ENCODE data around the gene TAF6L. TPM values are rescaled to one million over a fixed set of nuclear protein-coding genes. Genes with fewer than 3 reads are reported as not detected.

The TAF6L gene
- total and polyA plus RNA-seq, 12 donors = 10.8 to 98.1 (median 26.0) TPM

DNA sequence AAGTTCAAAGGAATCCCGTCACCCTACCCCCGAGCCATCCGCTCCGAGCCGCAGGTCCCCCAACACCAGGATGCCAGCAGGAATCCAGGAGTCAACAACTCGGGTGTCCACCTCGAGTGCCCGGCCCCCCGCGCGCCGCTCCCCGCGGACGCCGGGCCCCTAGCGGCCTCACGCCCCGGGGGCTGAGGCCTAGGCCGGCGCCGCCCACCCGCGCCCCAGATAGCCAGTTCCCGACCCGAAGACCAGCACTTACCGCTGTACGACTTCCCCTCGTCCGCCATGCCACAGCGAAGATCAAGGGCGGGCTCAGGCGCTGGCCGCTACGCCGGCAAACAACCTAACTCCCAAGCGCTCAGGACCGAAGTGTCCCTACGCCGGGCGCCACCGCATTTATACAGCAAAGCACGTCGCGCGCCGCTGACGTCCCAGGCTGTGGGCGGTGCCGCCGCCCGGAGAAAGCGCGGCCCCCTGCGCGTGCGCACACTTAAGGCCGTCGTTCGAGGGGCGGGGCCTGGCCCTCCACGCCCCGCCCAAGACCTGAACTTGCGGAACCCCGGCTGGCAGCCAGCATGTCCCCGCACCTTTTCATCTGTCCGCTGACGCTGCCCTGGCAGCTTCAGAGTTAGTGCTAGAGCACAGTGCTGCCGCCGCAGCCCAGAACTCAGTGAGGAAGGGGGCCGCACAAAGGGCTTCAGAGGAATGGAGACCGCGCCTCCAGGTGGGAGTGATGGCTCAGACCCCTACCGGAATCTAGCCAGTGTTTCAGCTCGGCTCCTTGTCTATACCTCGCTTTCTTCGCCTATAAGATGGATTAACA, 34.1 kb downstream of the TAF6L start, which contains the start of gene NXF1:
Gene NXF1 (minus strand): TSS at position 365 of the 817 bp plus-strand sequence. CDS start 84 bp downstream, at position 281.
- Histone ChIP-seq H3K27ac (peak within 1 kb of the TSS; percentile 65 to 93 (median 89)), H3K27me3 (no peaks in the 10 kb centered on the region), H3K4me3 (peak within 1 kb of the TSS; percentile 25 to 69 (median 54)), H3K4me1 (replicated peaks in 1 of 2) (peaks cover 15 to 28% of the 10 kb centered on the region in 2 donors), H3K9me3 (replicated peaks in 1 of 3) (no peaks in the 10 kb centered on the region), H3K36me3 (replicated peaks in 1 of 2) (peaks cover 0 to 32% of the 10 kb centered on the region in 2 donors)
- 0 to 1% (median 0%) methylated on average over 3 to 77 of the region's 77 CpGs for WGBS, 4 donors
- intact Hi-C loops (cut with DNase I) = no loop called here
- peak; percentile 100 for TF ChIP-seq POLR2A (IDR thresholded peaks at IDR 0.05)
- peak in 4 of 6 experiments; percentile 24 to 41 (median 38) for TF ChIP-seq CTCF (IDR thresholded peaks at IDR 0.05)
- peak; percentile 92 to 97 (median 96) for DNase-seq

DNA sequence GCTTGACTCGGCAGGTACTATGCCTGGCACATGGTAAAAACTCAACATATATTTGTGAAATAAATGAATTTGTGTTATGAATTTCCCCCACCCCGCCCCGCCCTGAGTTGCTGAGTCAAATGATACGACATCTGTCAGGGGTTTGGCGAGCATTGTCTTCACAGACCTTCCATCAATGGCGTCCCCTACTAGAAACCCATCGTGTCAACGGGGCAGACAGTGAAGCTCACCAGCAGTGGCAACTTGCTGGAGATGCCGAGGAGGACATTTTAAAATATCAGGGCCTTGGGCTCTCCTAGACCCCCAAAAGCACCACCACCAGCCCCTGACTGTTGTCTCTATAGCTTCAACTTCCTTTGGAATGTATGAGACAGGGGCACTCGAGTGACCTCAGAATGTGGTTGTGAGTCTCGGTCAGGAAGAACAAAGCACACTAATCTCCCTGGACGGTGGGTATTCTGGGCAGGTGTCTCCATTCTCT, 34.8 kb downstream of the TAF6L start:
- intact Hi-C loops (cut with DNase I) = no loop called here
- 28 to 31% (median 29%) methylated on average over 7 to 12 of the region's 12 CpGs for WGBS, 4 donors
- peak overlapping the region in 4 of 5 donors; percentile 60 to 93 (median 85) for H3K27ac ChIP-seq

GRCh38 chr11:62806611-62807121, 35.5 kb downstream of the TAF6L start:
- TF ChIP-seq CTCF (IDR thresholded peaks at IDR 0.05) (no peak), POLR2A (IDR thresholded peaks at IDR 0.05) (no peak)
- H3K27me3 ChIP-seq = no peaks in the 10 kb centered on the region
- H3K9me3 ChIP-seq (replicated peaks in 1 of 3) = no peaks in the 10 kb centered on the region
- peak; percentile 22 to 69 (median 51) for DNase-seq
- WGBS, 4 donors = 45 to 69% (median 65%) methylated on average over 2 to 5 of the region's 5 CpGs
- peaks cover 15 to 28% of the 10 kb centered on the region in 2 donors for H3K4me1 ChIP-seq (replicated peaks in 1 of 2)
- peak overlapping the region in 4 of 5 donors; percentile 20 to 93 (median 85) for H3K27ac ChIP-seq
- intact Hi-C loops (cut with DNase I) = no loop called here
- H3K4me3 ChIP-seq = no peak overlapping the region
- H3K36me3 ChIP-seq (replicated peaks in 1 of 2) = peaks cover 0 to 19% of the 10 kb centered on the region in 2 donors

More for the DNA sequence above, 34.8 kb downstream of the TAF6L start:
- Histone ChIP-seq H3K4me1 (replicated peaks in 1 of 2) (peaks cover 15 to 28% of the 10 kb centered on the region in 2 donors), H3K27me3 (no peaks in the 10 kb centered on the region), H3K9me3 (replicated peaks in 1 of 3) (no peaks in the 10 kb centered on the region), H3K36me3 (replicated peaks in 1 of 2) (peaks cover 0 to 25% of the 10 kb centered on the region in 2 donors), H3K4me3 (peak overlapping the region in 2 of 4 donors; percentile 68 to 69)
- DNase-seq = peak in 2 of 7 donors; percentile 23 to 38
- TF ChIP-seq POLR2A (IDR thresholded peaks at IDR 0.05) = no peak
- no peak for TF ChIP-seq CTCF (IDR thresholded peaks at IDR 0.05)

GRCh38 chr11:62810748-62811147, 39.6 kb downstream of the TAF6L start:
- TF ChIP-seq POLR2A (IDR thresholded peaks at IDR 0.05) (no peak), CTCF (IDR thresholded peaks at IDR 0.05) (no peak)

More at GRCh38 chr11:62810748-62811147, 39.6 kb downstream of the TAF6L start:
- H3K36me3 ChIP-seq (replicated peaks in 1 of 2) = peaks cover 0 to under 1% of the 10 kb centered on the region in 2 donors
- WGBS, 4 donors = 25 to 54% (median 42%) methylated on average over 1 of the region's 1 CpG
- no peaks in the 10 kb centered on the region for H3K9me3 ChIP-seq (replicated peaks in 1 of 3)
- no peak overlapping the region for H3K4me3 ChIP-seq
- intact Hi-C loops (cut with DNase I) = no loop called here
- no peak for DNase-seq
- peaks cover 7 to 9% of the 10 kb centered on the region in 2 donors for H3K4me1 ChIP-seq (replicated peaks in 1 of 2)
- no peaks in the 10 kb centered on the region for H3K27me3 ChIP-seq
- no peak overlapping the region for H3K27ac ChIP-seq
